SKM-1 treated with dmso at 0.1 percent for 144 hours (cell line): ENCODE measurements around the gene C12orf42.

Experiments
- DNase-seq: peaks from one replicate; lab custom pipeline; 2025; ENCODE audit not compliant: unreplicated experiment; lab: John Stamatoyannopoulos, UW

The C12orf42 gene

GRCh38 chr12:103495469-103496456, at the start of gene C12orf42:
C12orf42 (minus strand) TSS chr12:103495968; CDS start chr12:103478426, 17,542 bp downstream.
- peak; percentile 2 for DNase-seq

GRCh38 chr12:103542078-103542477, 46.3 kb upstream of the C12orf42 start:
- no peak for DNase-seq

DNA sequence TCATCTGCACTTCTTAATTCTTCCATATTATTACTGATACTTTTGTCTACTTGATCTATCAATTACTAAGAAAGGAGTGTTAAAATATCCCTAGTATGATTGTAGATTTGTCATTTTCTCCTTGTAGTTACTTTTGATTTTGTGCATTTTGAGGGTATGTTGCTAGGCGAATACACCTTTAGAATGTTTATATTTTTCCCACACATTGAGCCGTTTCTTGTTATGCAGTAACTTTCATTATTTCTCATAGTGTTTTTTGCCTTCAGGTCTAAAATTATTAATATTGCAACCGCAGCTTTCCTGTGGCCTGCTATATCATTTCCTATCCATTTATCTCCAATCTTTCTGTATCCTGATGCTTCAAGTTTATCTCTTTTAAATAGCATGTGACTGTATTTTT, 44.6 kb upstream of the C12orf42 start:
- DNase-seq, result no peak

- DNase-seq, result no peak
These were observed 42.6 kb upstream of the C12orf42 start for GRCh38 chr12:103538397-103538796.

DNA sequence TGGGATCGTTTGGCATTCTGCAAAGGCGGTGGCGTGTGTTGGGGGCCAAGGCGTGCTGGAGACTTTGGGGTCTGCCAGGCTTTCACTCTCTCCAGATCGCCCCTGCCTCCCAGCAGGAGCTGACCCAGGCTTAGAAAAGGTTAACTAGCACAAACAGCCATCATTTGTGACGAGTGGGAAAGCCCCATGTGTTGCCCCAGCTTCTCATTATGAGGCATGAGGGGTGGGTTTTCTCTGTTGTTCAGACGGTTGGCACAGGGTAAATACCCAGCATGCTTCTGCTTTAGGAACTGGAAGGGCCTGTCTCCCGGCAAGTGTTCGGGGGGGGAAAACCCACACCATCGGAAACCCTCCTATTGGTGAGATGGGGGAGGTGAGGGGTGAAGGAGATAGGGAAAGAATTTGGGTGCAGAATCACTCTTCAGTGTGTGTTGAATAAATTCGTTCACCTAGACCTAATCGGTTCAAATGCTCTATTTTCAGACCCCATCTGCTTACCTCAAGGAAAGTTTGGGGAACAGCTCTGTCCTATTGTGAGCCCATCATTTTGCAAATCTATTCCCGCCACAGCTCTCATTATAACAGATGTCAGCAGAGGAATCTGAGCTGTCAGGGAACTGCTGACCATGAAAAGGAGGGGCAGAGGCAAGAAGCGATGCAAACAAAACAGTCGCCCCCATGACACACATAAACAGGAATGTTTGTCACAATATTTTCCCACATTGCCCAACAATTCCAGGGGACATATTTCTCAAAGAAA, 34.7 kb upstream of the C12orf42 start:
- DNase-seq, result no peak

DNA sequence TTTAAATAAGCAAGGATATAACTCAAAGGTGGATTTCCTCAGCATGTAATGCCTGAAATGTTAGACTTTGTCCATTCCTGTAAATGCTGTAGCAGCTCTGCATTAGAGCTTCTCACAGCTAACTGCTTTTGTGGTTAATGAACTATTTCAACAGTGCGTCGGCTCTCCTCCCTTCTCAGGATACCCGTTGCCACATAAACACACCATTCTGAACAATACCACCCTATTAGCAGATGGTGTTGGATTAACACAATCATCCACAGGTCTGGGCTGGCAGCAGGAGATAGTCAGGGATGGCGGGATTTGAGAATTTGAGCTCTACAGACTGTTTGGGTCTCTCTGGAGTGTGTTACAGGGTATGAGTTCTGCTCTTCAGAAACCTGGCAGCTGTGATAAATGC, 33.5 kb upstream of the C12orf42 start:
- no peak for DNase-seq

DNA sequence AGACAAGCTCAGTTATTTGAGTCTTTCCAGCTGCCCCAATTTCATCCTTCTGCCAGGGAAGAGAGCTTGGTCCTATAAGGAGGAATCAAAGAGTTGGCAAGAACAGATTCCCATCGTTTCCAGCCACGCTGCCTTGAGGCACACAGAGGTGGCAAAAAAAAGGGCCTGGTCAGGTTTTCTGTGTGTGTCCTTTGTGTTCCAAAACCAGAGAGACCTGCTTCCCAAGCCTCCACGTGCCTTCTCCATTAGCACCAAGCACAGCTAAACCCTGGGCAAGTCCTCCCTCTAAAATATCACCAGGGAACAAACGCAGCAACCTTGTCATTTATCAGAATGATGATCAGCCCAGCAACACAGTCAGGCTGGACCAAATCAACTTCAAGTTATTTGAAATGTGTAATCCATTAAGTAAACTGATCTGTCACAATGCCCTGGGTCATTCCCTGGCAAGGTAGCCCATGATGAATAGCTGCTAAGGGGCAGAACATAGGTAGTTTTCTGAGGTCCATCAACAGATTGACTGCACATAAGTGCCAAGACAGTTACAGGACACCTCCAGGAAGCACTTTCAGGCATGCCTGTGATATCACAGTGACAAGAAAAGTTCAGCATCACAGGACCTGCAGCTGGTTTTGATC, 28.6 kb upstream of the C12orf42 start:
- DNase-seq, result no peak

DNA sequence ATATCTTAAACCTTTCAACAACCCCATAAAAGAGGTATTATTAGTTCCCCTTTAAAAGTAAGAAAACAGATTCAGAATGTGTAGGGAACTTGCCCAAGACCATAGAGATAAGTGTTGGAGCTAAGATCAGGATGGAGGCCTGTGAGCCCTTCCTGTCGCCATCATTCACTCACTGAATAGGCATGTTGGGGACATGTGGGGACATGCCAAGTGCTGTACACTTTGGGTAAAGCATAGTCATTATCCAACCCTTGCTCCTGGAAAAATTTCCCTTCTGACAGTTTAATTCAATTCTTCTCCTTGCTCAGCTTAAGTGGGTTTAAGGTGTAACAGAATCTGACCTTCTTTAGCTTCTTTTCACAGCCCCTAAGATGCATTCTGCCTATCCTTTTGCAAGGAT, 28.0 kb upstream of the C12orf42 start:
- DNase-seq, result no peak

DNA sequence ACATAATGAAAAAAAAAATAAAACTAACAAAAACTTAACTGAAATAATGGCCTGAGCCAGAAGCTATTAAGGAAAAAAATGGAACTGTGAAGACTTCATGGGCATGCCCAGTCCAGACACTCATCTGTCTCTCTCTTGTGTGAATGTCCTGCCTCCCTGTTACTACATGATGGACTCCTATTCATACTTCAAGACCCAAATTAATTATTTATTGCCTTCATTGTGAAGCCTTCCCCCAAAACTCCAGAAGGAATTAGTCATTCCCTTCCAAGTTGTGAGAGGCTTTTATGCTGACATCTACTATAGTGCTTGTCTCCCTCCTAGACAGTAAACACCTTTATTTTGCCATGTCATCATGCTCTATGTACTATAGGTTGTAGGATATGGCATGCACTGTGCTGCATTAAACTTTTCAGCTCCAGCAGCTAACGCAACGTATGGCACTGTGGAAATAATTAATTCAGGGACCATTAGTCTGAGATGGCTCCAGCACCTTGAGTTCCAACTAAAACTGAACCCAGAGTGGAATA, 25.0 kb upstream of the C12orf42 start:
- no peak for DNase-seq

- no peak for DNase-seq
These were observed 23.9 kb upstream of the C12orf42 start for GRCh38 chr12:103519632-103520031.

GRCh38 chr12:103518899-103519298, 23.1 kb upstream of the C12orf42 start:
- peak; percentile 19 for DNase-seq

DNA sequence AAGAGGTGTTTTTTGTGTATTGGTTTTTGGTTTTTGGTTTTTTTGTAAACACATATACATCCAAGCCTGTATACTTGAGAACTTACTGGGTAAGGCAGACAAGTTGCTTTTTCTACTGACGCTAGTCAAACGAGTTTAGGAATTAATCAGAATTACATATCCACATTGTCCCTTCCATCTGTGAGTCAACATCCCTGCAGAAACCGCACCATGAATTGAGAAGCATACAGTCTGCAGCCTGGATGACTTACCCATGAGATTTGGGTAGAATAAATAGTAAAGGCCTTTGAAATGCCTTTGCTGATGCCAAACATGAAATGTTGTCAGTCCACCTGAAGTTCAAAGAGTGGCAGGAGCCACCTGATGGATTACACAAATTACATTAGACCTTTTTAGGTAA, 21.4 kb upstream of the C12orf42 start:
- DNase-seq, result no peak

DNA sequence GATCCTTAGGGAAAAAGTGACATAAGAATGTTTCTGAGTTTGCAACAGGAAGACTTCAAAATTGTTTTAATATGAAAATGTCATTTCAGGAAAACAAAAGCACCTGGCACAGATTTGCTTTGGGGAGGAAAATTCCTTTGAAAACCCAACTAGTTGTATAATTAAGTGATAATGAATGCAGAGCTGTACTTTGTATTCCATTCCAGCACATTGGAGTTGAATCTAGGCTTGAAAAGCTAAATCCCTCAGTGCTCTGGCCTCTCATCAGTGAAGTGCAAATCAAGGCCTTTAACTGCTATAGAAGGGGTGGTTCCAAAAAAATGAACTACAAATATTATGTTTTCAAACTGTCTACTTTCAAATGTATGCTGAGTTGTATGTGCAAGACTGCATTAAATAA, 19.6 kb upstream of the C12orf42 start:
- DNase-seq, result no peak

GRCh38 chr12:103513875-103514274, 18.1 kb upstream of the C12orf42 start:
- DNase-seq, result no peak

- DNase-seq, result no peak
These were observed 9.8 kb upstream of the C12orf42 start for GRCh38 chr12:103505371-103506236.

DNA sequence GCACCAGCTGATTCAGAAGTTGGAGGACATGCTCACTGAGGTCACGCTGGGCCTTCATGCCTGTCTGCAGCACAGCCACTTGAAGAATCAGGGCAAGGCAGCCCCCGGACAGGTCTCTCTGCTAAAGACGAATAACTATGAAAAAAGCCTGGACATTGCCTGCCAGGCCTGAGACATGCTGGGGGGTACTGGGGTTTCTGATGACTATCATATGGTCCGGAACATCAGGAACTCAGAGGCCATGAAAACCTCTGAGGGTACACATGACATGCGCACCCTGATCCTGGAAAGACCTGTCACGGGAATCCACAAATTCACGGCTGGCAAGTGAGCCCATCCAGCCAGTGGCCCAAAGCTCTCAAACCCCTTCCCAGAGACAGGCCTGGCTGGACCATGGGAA, 8.8 kb upstream of the C12orf42 start:
- DNase-seq, result no peak

GRCh38 chr12:103503546-103504480, 8.0 kb upstream of the C12orf42 start:
- DNase-seq, result peak; percentile 2

DNA sequence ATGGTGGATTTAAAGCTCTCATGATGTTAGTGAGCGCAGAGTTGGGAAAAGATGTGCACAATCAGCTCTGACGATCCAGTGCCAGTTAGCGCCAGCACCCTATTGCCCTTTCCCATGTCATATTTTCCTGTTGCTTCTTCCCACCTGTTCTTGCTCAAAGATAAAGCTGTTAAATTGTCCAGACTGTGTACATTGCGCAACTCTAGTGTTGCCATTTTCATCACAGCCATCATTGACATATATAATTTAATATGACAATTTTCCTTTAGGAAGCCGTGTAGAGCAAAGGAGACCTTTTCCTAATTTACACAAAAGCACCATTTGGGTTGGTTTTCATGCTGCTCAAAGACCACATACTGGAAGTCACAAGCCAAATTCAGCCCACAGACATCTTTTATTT, 5.7 kb upstream of the C12orf42 start:
- DNase-seq, result no peak

- no peak for DNase-seq
These were observed 3.8 kb upstream of the C12orf42 start for GRCh38 chr12:103499571-103499970.
